Neuronal stem cell (in vitro differentiated cells): ENCODE data around the gene DNER.

Experiments
- DNase-seq: peaks from one replicate; pipeline ENCODE4 v3.0.0-alpha.2; 2013; ENCODE audit warnings: low spot score
- H2AFZ ChIP-seq: one replicate; pipeline ENCODE4 v1.6.1; 2013; ENCODE audit warnings: mild to moderate bottlenecking, low read length, inconsistent platforms
- H2AK5ac ChIP-seq: 2 replicates; pipeline ENCODE4 v1.6.1; 2013; ENCODE audit warnings: low read depth, mild to moderate bottlenecking, inconsistent platforms, low read length, moderate library complexity, mixed read lengths
- H2BK120ac ChIP-seq: 2 replicates; pipeline ENCODE4 v1.6.1; 2013; ENCODE audit warnings: low read depth, mild to moderate bottlenecking, inconsistent platforms, low read length, moderate library complexity, mixed read lengths
- H2BK12ac ChIP-seq: one replicate; pipeline ENCODE4 v1.6.1; 2013; ENCODE audit warnings: low read length, inconsistent platforms
- H2BK15ac ChIP-seq: 2 replicates; pipeline ENCODE4 v1.6.1; 2013; ENCODE audit warnings: mild to moderate bottlenecking, low read length, inconsistent platforms, mixed read lengths
- H2BK5ac ChIP-seq: one replicate; pipeline ENCODE4 v1.6.1; 2013; ENCODE audit warnings: inconsistent platforms, mild to moderate bottlenecking, low read length, moderate library complexity
- H3K14ac ChIP-seq: one replicate; pipeline ENCODE4 v1.6.1; 2013; ENCODE audit warnings: low read length, inconsistent platforms
- H3K18ac ChIP-seq: 2 replicates; pipeline ENCODE4 v1.6.1; 2013; ENCODE audit warnings: low read length, inconsistent platforms
- H3K23ac ChIP-seq: 2 replicates; pipeline ENCODE4 v1.6.1; 2013; ENCODE audit warnings: low read depth, mild to moderate bottlenecking, mixed read lengths, low read length, inconsistent platforms; ENCODE audit not compliant: poor library complexity
- H3K27ac ChIP-seq: replicated peaks from 3 replicates; pipeline ENCODE4 v1.5.1; 2013; ENCODE audit warnings: low read length, inconsistent platforms
- H3K27me3 ChIP-seq, 3 experiments: 2 replicates each; pipeline ENCODE4 v1.6.1; 2013; ENCODE audit warnings: low read length in 3 of 3, mild to moderate bottlenecking in 2 of 3, inconsistent platforms in 1 of 3, low read depth in 1 of 3, mixed read lengths in 1 of 3, moderate library complexity in 1 of 3; ENCODE audit not compliant: control insufficient read depth in 3 of 3, insufficient read depth in 3 of 3
- H3K36me3 ChIP-seq, 2 donors: replicated peaks in 1 of 2; 2 replicates each; pipeline ENCODE4 v1.6.1; 2013; ENCODE audit warnings: low read length in 2 of 2; ENCODE audit not compliant: control insufficient read depth in 2 of 2, insufficient read depth in 2 of 2
- H3K4ac ChIP-seq: 2 replicates; pipeline ENCODE4 v1.6.1; 2013; ENCODE audit warnings: inconsistent platforms, mild to moderate bottlenecking, low read length, moderate library complexity
- H3K4me1 ChIP-seq, 2 donors: 1 replicate in 1 of 2; 2 replicates in 1 of 2; pipeline ENCODE4 v1.6.1; 2013; ENCODE audit warnings: low read length in 2 of 2, low read depth in 1 of 2; ENCODE audit not compliant: control insufficient read depth in 2 of 2, insufficient read depth in 1 of 2
- H3K4me2 ChIP-seq: one replicate; pipeline ENCODE4 v1.6.1; 2013; ENCODE audit warnings: mild to moderate bottlenecking, low read length, inconsistent platforms; ENCODE audit not compliant: insufficient read depth, poor library complexity, severe bottlenecking
- H3K4me3 ChIP-seq, 2 donors: 2 replicates each; pipeline ENCODE4 v1.5.1; 2013; ENCODE audit warnings: low read length in 2 of 2, mild to moderate bottlenecking in 2 of 2, inconsistent platforms in 1 of 2, moderate library complexity in 1 of 2
- H3K79me1 ChIP-seq: one replicate; pipeline ENCODE4 v1.6.1; 2013; ENCODE audit warnings: low read depth, mild to moderate bottlenecking, inconsistent platforms, low read length, moderate library complexity
- H3K9ac ChIP-seq: one replicate; pipeline ENCODE4 v1.6.1; 2013; ENCODE audit warnings: mild to moderate bottlenecking, low read depth, low read length, inconsistent platforms; ENCODE audit not compliant: poor library complexity
- H3K9me3 ChIP-seq, 2 donors: replicated peaks in 1 of 2; 2 replicates each; pipeline versions ENCODE3 to v1.6.1; 2013; ENCODE audit warnings: low read length in 2 of 2, mild to moderate bottlenecking in 2 of 2, inconsistent platforms in 1 of 2, low read depth in 1 of 2, mixed read lengths in 1 of 2, moderate library complexity in 1 of 2; ENCODE audit not compliant: control insufficient read depth in 2 of 2, insufficient read depth in 1 of 2
- H4K8ac ChIP-seq: one replicate; pipeline ENCODE4 v1.6.1; 2013; ENCODE audit warnings: low read depth, mild to moderate bottlenecking, inconsistent platforms, low read length, moderate library complexity
- H4K91ac ChIP-seq: one replicate; pipeline ENCODE4 v1.6.1; 2013; ENCODE audit warnings: low read length, low read depth, mild to moderate bottlenecking, inconsistent platforms; ENCODE audit not compliant: poor library complexity
- WGBS, 2 donors: extraction: QIAGEN DNeasy Blood & Tissue Kit; methylation state at CpG; one replicate each; pipeline ENCODE4 v1.1.7; 2013; ENCODE audit warnings: missing lambda C conversion rate in 2 of 2, mixed read lengths in 1 of 2; ENCODE audit not compliant: insufficient read length in 2 of 2, insufficient replicate concordance in 1 of 2; ENCODE audit errors: extremely low coverage in 2 of 2; 5-methylcytosine and 5-hydroxymethylcytosine counted together

The DNER gene

GRCh38 chr2:229601396-229601795, 113.0 kb downstream of the DNER start:
- no peaks in the 10 kb centered on the region for H3K79me1 ChIP-seq
- no peak overlapping the region for H2BK15ac ChIP-seq
- H3K9me3 ChIP-seq, result no peaks in the 10 kb centered on the region
- H3K23ac ChIP-seq, result no peak overlapping the region
- DNase-seq, result no peak
- no peak overlapping the region for H2BK5ac ChIP-seq
- H3K4me1 ChIP-seq, result no peaks in the 10 kb centered on the region
- H4K91ac ChIP-seq, result no peak overlapping the region
- no peak overlapping the region for H3K4me2 ChIP-seq
- H3K4ac ChIP-seq, result no peak overlapping the region
- no peak overlapping the region for H2BK12ac ChIP-seq
- no peak overlapping the region for H3K27ac ChIP-seq
- no peaks in the 10 kb centered on the region for H3K27me3 ChIP-seq
- no peak overlapping the region for H2BK120ac ChIP-seq
- no peaks in the 10 kb centered on the region for H3K36me3 ChIP-seq
- H3K4me3 ChIP-seq, result no peak overlapping the region
- no CpG with 5 or more reads among the region's 2 CpGs for WGBS, 2 donors
- no peak overlapping the region for H3K18ac ChIP-seq
- no peak overlapping the region for H4K8ac ChIP-seq
- H3K9ac ChIP-seq, result no peak overlapping the region
- no peak overlapping the region for H3K14ac ChIP-seq
- no peak overlapping the region for H2AFZ ChIP-seq
- no peak overlapping the region for H2AK5ac ChIP-seq

GRCh38 chr2:229598227-229598626, 116.1 kb downstream of the DNER start:
- no peak overlapping the region for H3K14ac ChIP-seq
- H3K4me3 ChIP-seq, result no peak overlapping the region
- no peak overlapping the region for H3K4ac ChIP-seq
- no peaks in the 10 kb centered on the region for H3K27me3 ChIP-seq
- no peak overlapping the region for H2BK5ac ChIP-seq
- no peaks in the 10 kb centered on the region for H3K36me3 ChIP-seq
- H3K23ac ChIP-seq, result no peak overlapping the region
- DNase-seq, result no peak
- no peak overlapping the region for H3K18ac ChIP-seq
- no peak overlapping the region for H4K91ac ChIP-seq
- H3K4me2 ChIP-seq, result no peak overlapping the region
- no peak overlapping the region for H2AK5ac ChIP-seq
- no peak overlapping the region for H2BK120ac ChIP-seq
- no CpG with 5 or more reads among the region's 3 CpGs for WGBS, 2 donors
- no peak overlapping the region for H2AFZ ChIP-seq
- no peak overlapping the region for H3K9ac ChIP-seq
- H3K27ac ChIP-seq, result no peak overlapping the region
- no peak overlapping the region for H2BK12ac ChIP-seq
- no peaks in the 10 kb centered on the region for H3K4me1 ChIP-seq
- H4K8ac ChIP-seq, result no peak overlapping the region
- no peaks in the 10 kb centered on the region for H3K9me3 ChIP-seq
- H3K79me1 ChIP-seq, result no peaks in the 10 kb centered on the region
- no peak overlapping the region for H2BK15ac ChIP-seq

- Histone ChIP-seq H3K18ac (no peak overlapping the region), H3K4ac (no peak overlapping the region), H3K79me1 (no peaks in the 10 kb centered on the region), H3K23ac (no peak overlapping the region), H3K9me3 (no peaks in the 10 kb centered on the region), H2BK5ac (no peak overlapping the region), H2AFZ (no peak overlapping the region), H3K4me1 (no peaks in the 10 kb centered on the region), H2BK12ac (no peak overlapping the region), H3K9ac (no peak overlapping the region), H2BK120ac (no peak overlapping the region), H3K27me3 (no peaks in the 10 kb centered on the region), H4K8ac (no peak overlapping the region), H3K27ac (no peak overlapping the region), H2BK15ac (no peak overlapping the region), H2AK5ac (no peak overlapping the region), H3K4me2 (no peak overlapping the region), H4K91ac (no peak overlapping the region), H3K14ac (no peak overlapping the region), H3K36me3 (no peaks in the 10 kb centered on the region), H3K4me3 (peak overlapping the region in 1 of 2 donors; percentile 61)
- no peak for DNase-seq
- WGBS, 2 donors, result no CpG with 5 or more reads among the region's 7 CpGs
Observed at GRCh38 chr2:229596796-229597195, 117.6 kb downstream of the DNER start.

GRCh38 chr2:229591611-229592010, 122.7 kb downstream of the DNER start:
- Histone ChIP-seq H3K23ac (no peak overlapping the region), H3K9me3 (no peaks in the 10 kb centered on the region), H3K18ac (no peak overlapping the region), H3K27ac (no peak overlapping the region), H2BK5ac (no peak overlapping the region), H3K36me3 (no peaks in the 10 kb centered on the region), H2BK12ac (peak overlapping the region; percentile 16), H4K8ac (no peak overlapping the region), H3K27me3 (no peaks in the 10 kb centered on the region), H2BK15ac (no peak overlapping the region), H3K79me1 (no peaks in the 10 kb centered on the region), H3K4me3 (no peak overlapping the region), H2AK5ac (no peak overlapping the region), H3K4ac (no peak overlapping the region), H4K91ac (no peak overlapping the region), H2BK120ac (no peak overlapping the region), H3K4me2 (no peak overlapping the region), H3K4me1 (peaks cover 0 to 3% of the 10 kb centered on the region in 2 donors), H3K14ac (no peak overlapping the region), H2AFZ (no peak overlapping the region), H3K9ac (no peak overlapping the region)
- DNase-seq, result no peak
- no CpG with 5 or more reads among the region's 9 CpGs for WGBS, 2 donors
